ENCODE data around the gene UST. TPM values are rescaled to one million over a fixed set of nuclear protein-coding genes. Genes with fewer than 3 reads are reported as not detected.
"Not testable (repeated sequence)": the region's sequence is repeated elsewhere in the genome, so short reads cannot be mapped to it uniquely, and the experiment has no call there.

UST gene
- polyA plus RNA-seq, 1 donor, result 5.8 TPM

DNA sequence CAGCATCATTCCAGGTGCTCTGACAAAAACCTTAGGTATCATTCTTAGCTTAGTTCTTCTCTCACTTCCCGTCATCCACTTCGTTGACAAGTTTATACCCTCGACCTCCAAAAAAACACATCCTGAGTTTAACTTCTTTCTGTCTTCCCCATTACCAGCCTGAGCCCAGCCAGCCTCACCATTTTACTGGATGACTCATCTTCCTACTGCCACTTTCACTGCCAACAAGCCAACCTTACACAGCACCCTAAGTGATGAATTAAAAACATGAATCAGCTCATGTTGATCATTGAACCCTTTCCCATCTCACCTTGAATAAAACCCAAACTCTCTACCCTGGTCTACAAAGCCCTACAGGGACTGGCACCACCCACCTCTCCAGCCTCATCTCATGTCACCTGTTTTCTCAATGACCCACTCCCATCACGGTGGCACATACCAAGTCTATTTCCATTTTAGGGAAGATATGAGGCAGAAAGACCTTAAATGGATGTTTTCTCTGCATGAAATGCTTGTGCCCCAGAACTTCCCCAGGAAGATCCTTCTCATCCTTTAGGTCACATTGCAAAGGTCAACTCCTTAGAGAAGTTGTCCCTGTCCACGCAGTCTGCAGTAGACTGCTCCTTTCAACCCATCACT, 9.9 kb upstream of the UST start:
- no peak for DNase-seq

GRCh38 chr6:148737806-148738205, 9.0 kb upstream of the UST start:
- DNase-seq, result no peak

DNA sequence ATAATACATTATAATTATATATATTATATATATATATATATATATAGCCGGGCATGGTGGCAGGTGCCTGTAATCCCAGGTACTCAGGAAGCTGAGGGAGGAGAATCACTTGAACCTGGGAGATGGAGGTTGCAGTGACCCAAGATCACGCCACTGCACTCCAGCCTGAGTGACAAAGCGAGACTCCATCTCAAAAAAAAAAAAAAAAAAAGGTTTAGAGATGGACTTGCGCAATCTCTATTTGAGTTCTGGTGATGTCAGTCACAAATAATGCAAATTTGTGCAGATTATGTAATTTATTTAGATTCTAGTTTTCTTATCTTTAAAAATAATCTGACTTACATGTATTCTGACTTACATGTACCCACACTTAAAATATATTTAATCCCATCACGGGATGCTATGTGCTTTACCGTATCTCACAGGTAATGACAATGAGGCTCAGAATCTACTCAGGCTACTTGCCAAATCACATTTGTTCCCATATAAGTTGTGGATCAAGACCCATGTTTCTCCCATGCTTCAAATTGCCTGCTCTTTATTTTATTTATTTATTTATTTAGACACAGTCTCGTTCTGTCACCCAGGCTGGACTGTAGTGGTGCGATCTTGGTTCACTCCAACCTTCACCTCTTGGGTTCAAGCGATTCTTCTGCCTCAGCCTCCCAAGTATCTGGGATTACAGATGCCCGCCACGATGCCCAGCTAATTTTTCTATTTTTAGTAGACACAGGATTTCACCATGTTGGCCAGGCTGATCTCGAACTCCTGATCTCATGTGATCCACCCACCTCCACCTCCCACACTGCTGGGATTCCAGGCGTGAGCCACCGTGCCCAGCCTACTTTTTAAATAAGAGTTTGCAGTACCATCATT, 7.6 kb upstream of the UST start:
- DNase-seq, result no peak

DNA sequence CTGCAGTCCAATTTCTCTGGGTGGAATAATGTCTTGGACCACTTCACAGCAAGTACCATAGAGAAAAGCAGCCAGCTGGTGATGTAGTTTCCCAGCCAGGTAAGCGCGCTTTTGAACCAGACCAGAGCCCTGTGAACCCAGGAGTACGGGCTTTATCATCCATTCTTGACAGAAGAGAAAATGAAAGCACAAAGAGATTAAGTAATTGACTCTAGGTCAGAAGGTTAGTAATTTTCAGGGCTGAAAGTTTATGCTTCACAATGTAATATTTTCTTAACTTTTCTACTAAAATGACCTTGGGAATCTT, 7.1 kb upstream of the UST start:
- no peak for DNase-seq

GRCh38 chr6:148743476-148743875, 3.4 kb upstream of the UST start:
- no peak for DNase-seq

- DNase-seq, result no peak
These were observed 904 bp upstream of the UST start for GRCh38 chr6:148745926-148746325.

- DNase-seq, result no peak
These were observed 278 bp downstream of the UST start for GRCh38 chr6:148747145-148747470.

DNA sequence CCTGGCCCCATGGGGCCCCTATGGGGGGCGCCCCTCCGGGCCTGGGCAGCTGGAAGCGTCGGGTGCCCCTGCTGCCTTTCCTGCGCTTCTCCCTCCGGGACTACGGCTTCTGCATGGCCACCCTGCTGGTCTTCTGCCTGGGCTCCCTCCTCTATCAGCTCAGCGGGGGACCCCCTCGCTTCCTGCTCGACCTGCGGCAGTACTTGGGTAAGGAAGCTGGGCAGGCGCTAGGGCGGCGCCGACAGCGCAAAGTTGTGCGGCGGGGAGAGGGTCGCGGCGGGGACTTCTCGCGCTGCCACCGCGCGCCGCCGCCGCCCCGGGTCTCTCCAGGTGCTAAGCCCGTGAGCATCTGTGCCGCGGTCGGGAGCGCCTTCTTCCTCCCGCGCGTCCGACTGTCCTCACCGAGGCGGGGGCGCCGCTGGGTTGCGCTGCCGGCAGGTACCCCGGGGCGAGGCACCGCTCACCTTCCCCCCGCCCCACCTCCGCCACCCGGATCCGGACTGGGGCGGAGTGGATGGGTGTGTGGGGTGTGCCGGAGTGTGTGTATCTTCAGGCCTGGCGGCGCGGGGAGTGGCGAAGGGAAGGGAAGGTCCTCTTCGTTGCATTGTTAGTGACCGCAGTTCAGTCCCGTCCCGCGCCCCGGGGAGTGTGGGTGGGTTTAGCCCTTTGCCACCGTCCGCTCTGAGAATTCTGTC, 788 bp downstream of the UST start:
- peak; percentile 62 for DNase-seq

GRCh38 chr6:148749674-148750073, 2.8 kb downstream of the UST start:
- DNase-seq, result no peak

DNA sequence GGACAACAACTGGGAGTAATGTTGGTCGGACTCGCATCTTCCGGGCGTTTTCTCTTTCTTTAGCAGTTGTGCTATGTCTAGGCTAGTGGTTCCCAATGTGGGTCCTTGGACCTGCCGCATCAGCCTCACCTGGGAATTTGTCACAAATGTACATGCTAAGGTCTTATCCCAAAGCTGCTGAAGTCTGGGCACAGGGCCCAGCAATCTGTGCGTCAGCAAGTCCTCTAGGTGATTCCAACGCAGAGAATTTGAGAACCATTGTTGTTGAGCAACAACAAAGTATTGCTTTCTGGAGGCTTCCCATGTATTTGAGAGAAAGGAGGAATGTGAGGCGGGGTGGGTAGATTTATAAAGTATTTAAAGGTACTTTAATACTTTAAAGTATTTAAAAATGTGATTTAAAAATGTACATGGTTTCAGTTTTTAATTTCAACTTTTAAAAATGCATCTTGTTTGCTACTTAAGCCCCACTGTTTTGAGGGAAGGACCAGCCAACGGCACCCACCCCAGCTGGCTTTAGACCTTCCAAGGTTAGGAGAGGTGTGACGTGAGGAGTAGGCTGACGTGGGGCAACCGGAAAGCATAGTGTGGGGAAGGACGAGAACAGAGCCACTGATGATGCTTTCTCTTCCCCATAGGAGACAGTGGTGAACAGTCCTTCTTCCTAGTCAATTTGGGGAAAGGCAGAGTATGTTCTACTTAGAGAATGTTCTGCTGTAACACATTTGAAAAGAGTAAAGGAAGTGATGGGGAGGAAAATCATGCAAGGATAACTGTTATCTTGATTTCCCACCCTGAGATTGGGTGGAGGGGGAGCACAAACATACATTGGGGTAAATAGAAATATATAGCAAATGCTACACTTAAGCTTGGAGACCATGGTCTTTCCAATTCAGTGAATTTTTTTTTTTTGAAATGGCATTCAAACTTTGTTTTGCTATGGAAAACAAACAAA, 4.3 kb downstream of the UST start:
- no peak for DNase-seq

DNA sequence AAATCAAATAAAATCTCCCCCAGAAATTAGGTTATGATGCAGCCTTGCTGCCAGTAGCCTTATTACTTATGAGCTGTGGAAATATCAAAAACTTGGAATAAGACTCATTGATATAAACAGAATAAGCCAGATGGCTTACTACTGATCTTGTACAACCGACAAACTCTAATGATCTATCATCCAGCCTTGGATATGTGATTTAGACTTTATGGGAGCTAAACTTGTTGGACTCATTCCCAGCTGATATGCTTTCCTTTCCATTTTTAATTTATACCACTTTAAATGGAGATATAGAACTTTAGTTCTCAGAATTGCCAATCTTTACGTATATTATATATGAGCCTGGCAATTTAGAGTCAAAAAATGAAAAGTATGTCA, 5.0 kb downstream of the UST start:
- DNase-seq, result no peak

GRCh38 chr6:148755379-148755778, 8.5 kb downstream of the UST start:
- DNase-seq, result not testable (repeated sequence)

DNA sequence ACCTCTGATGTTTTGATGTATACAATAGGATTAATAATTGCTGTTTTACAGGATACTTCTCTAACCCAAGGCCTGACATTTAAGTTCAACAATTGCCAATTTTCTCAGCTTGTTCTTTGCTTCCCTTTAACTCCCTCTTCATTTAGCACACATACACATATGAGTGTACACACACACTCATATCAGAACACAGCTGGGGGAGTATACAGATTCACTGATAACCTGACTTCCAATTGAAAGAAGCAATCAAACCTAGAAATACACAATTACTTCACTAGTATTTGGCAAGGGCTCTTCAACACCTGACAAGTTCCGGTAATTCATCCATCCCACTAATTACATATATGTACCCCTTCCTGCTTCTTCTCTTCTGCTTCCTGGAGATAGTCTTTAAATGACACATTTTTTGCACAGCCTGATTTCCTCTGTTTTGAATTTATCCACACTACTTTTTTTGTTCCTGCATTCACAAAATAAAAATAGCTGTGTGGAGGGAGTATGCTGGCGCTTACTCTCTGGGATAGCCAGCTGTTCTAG, 11.2 kb downstream of the UST start:
- no peak for DNase-seq

- DNase-seq, result peak; percentile 31
These were observed 11.7 kb downstream of the UST start for GRCh38 chr6:148758492-148758891.

DNA sequence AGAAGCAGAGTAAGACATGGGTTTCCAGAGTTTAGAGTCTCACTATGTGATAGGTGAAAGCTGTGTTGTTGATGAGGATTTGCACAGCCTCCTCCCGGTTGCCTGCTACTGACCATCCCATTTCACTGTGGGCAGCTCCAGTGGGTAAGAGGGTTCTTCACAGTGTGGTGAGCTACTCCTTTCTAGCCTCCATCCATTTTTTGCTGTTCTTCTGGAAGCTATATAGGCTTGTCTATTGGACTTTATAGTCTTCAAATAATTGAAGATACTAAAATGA, 13.4 kb downstream of the UST start:
- DNase-seq, result no peak

GRCh38 chr6:148760568-148761526, 14.0 kb downstream of the UST start:
- peak; percentile 77 for DNase-seq

- DNase-seq, result peak; percentile 58
These were observed 14.7 kb downstream of the UST start for GRCh38 chr6:148761527-148762011.

DNA sequence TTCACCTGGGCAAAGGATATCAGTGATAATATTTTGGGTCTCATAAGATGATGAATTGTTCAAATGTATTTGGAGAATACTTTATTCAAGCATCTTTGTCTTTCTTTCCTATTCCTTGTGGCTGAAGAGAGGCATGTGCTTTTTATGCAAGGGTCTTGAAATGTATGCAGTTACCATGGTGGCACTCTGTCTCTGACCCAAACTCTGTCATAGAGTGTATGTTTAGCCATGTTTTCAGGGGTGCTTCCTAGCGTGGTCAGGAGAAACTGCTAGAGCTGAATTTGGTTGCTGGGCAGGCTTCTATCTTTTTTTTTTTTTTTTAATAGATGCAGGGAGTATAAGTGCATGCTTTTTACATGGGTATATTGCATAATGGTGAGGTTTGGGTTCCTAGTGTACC, 15.4 kb downstream of the UST start:
- DNase-seq, result no peak

DNA sequence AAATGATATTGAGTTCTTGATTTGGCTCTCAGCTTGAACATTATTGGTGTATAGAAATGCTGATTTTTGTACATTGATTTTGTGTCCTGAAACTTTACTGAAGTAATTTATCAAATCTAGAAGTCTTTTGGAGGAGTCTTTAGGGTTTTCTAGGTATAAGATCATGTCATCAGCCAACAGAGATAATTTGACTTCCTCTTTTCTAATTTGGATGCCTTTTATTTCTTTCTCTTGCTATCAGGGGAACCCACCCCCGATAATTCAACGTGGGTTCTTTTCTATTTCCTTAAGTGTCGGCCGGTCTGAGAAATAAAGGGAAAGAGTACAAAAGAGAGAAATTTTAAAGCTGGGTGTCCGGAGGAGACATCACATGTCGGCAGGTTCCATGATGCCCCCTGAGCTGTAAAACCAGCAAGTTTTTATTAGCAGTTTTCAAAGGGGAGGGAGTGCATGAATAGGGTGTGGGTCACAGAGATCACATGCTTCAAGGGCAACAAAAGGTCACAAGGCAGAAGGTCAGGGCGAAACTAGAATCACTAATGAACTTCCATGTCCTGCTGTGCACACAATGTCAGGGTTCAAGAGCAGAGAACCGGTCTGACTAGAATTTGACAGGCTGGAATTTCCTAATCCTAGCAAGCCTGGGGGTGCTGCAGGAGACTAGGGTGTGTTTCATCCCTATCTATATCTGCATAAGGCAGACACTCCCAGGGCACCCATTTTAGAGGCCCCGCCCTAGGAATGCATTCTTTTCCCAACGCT, 17.6 kb downstream of the UST start:
- not testable (repeated sequence) for DNase-seq

Measured in hindlimb muscle (tissue), 1 donor.